GM18502 (cell line): ENCODE data around the gene ENOX1.
A peak's percentile ranks its signal among the peaks of the same experiment; 100 is the strongest.

Experiments
- ATAC-seq: cut with Tn5 transposase; IDR thresholded peaks from one replicate; pipeline ENCODE4 v1.9.1; 2021; ENCODE audit warnings: mild to moderate bottlenecking; ENCODE audit not compliant: unreplicated experiment, poor library complexity

The ENOX1 gene

GRCh38 chr13:43684963-43685725 lies 101.6 kb downstream of the ENOX1 start:
- no peak for ATAC-seq

DNA sequence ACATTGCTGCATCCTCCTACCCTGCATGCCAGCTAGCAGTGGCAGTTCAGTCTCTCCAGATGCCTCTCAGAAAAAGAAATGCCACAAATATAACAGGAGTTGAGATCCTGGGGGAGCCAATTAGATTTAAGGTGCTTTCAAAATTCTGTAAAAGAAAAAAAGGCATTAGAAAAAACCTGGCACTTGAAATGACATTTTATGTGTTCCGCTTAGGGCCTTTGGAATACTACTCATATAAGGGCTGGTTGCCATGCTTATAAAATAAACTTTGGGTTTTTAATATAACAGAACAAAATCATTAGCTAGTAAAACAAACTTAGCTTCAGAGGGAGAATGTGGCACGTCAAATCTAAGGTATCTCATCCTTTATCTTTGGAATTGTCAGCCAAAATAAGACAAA lies 104.1 kb downstream of the ENOX1 start:
- ATAC-seq: no peak

- peak; percentile 99 for ATAC-seq
Observed at GRCh38 chr13:43676320-43676719, 110.5 kb downstream of the ENOX1 start.

- no peak for ATAC-seq
Observed at GRCh38 chr13:43675577-43675976, 111.2 kb downstream of the ENOX1 start.

DNA sequence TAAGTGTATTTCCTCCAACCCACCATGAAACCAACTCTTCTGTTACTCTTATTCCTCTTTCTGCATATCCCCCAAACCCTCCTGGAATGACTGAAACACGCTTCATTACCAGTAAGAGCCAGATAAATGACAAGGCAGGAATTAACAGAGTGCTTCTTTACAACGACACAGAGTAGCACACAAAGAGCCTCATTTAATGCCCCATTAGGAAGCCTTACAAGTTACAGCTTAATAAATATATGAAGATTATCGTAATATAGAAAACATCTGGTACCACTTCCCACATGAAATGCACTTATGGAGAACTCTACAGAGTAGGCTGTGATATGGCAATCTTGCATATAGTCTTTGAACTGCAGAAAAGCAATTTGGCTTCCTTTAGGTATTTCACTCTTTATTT lies 116.8 kb downstream of the ENOX1 start:
- no peak for ATAC-seq

DNA sequence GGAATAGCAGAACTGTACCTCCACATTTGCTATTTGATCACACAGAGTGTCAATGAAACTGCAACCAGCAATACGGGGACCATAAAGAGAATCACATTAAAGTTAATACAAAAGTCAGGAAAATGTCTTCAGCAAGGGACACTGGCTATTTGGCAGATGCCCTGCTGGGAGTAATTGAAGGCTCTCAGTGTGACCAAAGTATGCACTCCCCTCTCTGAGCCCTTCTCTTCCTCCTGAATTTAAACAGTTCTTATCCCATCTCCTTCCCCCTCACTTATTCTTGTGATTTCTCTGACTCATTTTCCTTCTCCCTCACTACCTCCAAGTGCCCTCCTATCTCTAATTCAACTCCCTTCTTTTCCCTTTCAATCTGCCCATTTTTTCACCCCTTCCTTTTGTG lies 117.7 kb downstream of the ENOX1 start:
- no peak for ATAC-seq

- no peak for ATAC-seq
Observed at GRCh38 chr13:43666403-43666802, 120.4 kb downstream of the ENOX1 start.

DNA sequence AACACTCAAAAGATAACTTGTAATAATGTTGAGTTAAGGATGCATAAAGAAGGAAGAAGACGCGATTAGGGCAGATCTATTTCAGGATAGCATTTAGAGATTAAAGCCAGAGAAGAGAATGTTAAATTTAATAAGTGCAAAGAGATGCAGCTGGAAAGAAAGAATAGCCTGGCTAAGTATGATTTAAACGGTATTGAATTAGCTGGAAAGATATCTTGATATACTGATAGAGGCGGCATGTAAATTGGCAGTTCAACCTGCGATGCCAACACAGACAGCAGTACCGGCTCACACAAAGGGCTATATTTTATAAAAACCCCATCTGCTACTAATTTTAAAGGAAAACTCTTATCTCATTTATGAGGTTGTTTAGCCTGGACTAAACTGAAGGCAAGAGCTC lies 121.4 kb downstream of the ENOX1 start:
- ATAC-seq: no peak

- ATAC-seq: no peak
Observed at GRCh38 chr13:43664700-43665191, 122.0 kb downstream of the ENOX1 start.

GRCh38 chr13:43663474-43664090 lies 123.2 kb downstream of the ENOX1 start:
- ATAC-seq: no peak

- no peak for ATAC-seq
Observed at GRCh38 chr13:43662976-43663375, 123.8 kb downstream of the ENOX1 start.

- ATAC-seq: no peak
Observed at GRCh38 chr13:43661161-43661830, 125.5 kb downstream of the ENOX1 start.

GRCh38 chr13:43657485-43657884 lies 129.3 kb downstream of the ENOX1 start:
- no peak for ATAC-seq

DNA sequence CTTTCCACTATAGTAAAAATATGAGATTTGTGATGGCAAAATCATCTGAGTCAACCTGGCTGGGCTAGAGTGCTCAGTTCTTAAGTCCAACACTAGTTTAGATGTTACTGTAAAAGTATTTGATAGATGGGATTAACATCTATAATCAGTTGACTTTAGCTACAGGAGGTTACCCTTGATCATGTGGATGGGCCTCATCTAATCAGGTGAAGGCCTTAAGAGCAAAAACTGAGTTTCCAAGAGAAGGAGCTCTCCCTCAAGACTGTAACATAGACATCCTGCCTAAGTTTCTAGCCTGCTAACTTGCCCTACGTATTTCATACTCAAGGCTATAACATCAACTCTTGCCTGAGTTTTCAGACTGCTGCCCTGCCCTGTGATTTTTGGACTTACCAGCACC lies 132.8 kb downstream of the ENOX1 start:
- ATAC-seq: no peak

- ATAC-seq: no peak
Observed at GRCh38 chr13:43653395-43653794, 133.4 kb downstream of the ENOX1 start.

- ATAC-seq: no peak
Observed at GRCh38 chr13:43652760-43653159, 134.0 kb downstream of the ENOX1 start.

GRCh38 chr13:43650882-43651281 lies 135.9 kb downstream of the ENOX1 start:
- ATAC-seq: no peak

DNA sequence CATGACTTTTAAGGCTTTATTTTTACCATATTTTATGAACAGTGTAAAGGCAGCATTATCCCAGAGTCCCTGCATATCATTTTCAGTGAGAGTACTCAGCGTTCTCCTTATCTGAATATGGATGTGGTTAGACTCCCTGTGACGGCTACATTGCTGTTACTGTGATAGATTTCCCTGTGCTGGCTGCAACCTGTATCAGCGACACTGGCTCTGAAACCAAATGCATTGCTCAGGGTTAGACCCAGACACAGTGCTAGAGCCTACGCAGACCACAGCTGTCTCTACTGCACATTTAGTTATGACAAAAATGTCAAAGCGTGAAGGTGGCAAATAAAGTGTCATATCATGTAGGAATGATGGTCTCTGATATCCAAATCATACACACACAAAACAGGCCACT lies 138.0 kb downstream of the ENOX1 start:
- ATAC-seq: no peak

DNA sequence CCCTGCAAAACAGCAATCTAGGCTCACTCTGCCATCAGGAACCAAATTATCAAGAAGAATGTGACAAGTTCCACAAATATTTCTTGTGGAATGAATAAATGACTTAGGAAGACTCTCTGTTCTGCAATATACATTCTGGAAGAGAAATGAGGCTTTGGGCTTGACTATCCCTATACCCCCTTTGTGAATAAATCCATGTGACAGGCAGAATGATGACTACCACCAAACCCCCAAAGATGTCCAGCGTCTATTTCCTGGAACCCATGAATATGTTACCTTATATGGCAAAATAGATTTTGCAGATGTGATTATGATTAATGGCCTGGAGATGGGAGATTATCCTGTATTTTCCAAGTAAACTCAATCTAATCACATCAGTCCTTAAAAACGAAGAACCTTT lies 139.3 kb downstream of the ENOX1 start:
- no peak for ATAC-seq

- ATAC-seq: no peak
Observed at GRCh38 chr13:43640476-43640875, 146.3 kb downstream of the ENOX1 start.

DNA sequence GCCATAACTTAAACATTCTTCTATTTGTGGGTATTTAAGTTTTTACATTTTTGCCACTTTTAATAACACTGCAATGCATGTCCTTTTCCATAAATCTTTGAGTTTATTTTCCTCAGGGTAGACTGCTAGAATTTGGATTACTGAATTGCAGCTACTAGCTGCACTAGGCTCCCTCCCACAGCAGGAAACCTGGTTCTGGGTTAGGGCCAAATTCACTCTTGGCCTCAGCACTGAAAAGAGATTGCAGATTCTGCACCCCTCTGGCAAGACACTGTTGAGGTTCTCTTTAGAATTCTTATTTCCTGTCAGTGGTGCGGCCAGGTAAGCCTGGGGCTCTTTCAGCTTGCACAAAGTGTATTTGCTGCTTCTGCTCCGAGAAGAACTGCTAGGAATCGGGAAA lies 155.7 kb downstream of the ENOX1 start:
- no peak for ATAC-seq
